PC-9 (cell line): Measurements from ENCODE around the gene TMEM11.

Experiments used
- CTCF ChIP-seq: fragments of 200-600 bp; sonication (generic); conservative IDR thresholded peaks from 2 replicates; pipeline ENCODE4 v1.6.1; 2017; ENCODE audit warnings: mixed run types, antibody characterized with exemption, mild to moderate bottlenecking, moderate library complexity
- EZH2 ChIP-seq: fragments of 200-600 bp; sonication (generic); IDR thresholded peaks from 2 replicates; pipeline ENCODE4 v1.8.0; 2017; ENCODE audit warnings: antibody characterized with exemption, low read depth

GRCh38 chr17:21218831-21219380 lies 4.9 kb upstream of the TMEM11 start:
- TF ChIP-seq EZH2 (no peak), CTCF (no peak)
